ENCODE measurements around the gene SULT4A1.

GRCh38 chr22:43811777-43812148 is 50.5 kb downstream of the SULT4A1 start:
- TF ChIP-seq JUNB (IDR thresholded peaks at IDR 0.05; ENCODE audit: unreplicated experiment) (no peak), POLR2AphosphoS5 (IDR thresholded peaks at IDR 0.05; ENCODE audit: low read depth) (no peak), STAT1 (IDR thresholded peaks at IDR 0.05; ENCODE audit: unreplicated experiment) (no peak), CTCF (conservative IDR thresholded peaks at IDR 0.05; ENCODE audit: low read depth in 2 of 2) (no peak), ZNF462 (CRISPR knock-in tag; IDR thresholded peaks at IDR 0.05) (no peak), CREB1 (CRISPR knock-in tag; IDR thresholded peaks at IDR 0.05; ENCODE audit: low read depth) (no peak)

All from GM23338 (cell line).